Keratinocyte (primary cell): ENCODE results near the gene SH2D4B.

Source experiments
- CTCF ChIP-seq, 3 experiments: IDR thresholded peaks in 1 of 3; conservative IDR thresholded peaks in 1 of 3; optimal IDR thresholded peaks in 1 of 3; 2 replicates in 2 of 3; 3 replicates in 1 of 3; pipeline versions ENCODE3 to v1.5.1; 2011; ENCODE audit warnings: low read length in 3 of 3, mild to moderate bottlenecking in 3 of 3, moderate library complexity in 2 of 3, control low read depth in 1 of 3, inconsistent platforms in 1 of 3; ENCODE audit not compliant: insufficient read depth in 2 of 3; ENCODE audit errors: extremely low read depth in 1 of 3
- EZH2 ChIP-seq: IDR thresholded peaks from one replicate; pipeline ENCODE4 v1.6.1; 2012; ENCODE audit warnings: inconsistent platforms, mild to moderate bottlenecking, low read length, moderate library complexity

GRCh38 chr10:80516506-80517075, 21.1 kb upstream of the SH2D4B start:
- TF ChIP-seq CTCF (optimal IDR thresholded peaks at IDR 0.05 in 1 of 3, IDR thresholded peaks at IDR 0.05 in 1 of 3, conservative IDR thresholded peaks at IDR 0.05 in 1 of 3; ENCODE audit: extremely low read depth in 1 of 3, insufficient read depth in 2 of 3, low read length in 3 of 3): no peak
- no peak for TF ChIP-seq EZH2
